SIG-M5 treated with dmso at 0.1 percent for 504 hours (cell line): ENCODE data around the gene PLCB1.

ENCODE experiments used
- DNase-seq: peaks from one replicate; lab custom pipeline; 2025; ENCODE audit not compliant: unreplicated experiment; lab: John Stamatoyannopoulos, UW

PLCB1 gene

DNA sequence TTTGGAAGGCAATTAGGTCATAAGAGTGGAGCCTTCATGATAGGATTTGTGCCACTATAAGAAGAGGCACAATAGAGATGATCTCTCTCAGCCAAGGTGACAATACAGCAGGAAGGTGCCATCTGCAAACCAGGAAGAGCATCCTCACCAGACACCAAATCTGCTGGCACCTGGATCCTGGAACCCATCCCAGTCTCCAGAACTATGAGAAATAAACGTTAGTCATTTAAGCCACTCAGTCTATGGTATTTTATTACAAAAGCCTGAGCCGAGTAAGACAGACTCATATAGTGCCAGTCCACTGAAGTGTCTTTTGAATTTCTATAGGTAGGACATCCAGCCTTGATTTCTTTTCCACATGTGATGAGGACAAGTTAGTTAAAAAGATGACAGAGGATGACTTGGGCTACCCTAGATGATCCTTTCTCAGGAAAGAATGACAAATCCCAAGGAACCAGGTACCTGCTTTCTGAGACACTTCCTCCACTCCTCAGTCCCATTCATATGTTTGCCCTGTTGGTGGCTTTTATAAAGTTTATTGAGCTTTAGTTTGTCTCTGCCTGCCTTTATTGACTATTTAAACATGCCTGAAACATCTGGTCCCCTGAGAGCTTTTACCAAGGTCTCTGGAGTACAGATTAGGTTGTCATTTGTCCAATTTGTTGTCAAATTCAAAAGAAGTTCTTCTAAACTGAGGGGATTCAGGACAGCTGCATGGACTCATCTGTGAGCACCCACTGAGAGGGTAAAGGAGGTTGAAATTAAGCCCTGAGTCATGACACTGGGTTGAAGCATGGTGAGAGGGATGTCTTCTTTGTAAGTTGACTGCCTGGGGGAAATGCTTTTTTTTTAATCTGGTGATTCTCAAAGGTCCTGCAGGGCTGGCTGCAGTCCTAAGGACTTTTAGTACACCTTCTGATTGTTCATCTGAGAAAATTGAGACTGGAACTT is 771.9 kb downstream of the PLCB1 start:
- no peak for DNase-seq

DNA sequence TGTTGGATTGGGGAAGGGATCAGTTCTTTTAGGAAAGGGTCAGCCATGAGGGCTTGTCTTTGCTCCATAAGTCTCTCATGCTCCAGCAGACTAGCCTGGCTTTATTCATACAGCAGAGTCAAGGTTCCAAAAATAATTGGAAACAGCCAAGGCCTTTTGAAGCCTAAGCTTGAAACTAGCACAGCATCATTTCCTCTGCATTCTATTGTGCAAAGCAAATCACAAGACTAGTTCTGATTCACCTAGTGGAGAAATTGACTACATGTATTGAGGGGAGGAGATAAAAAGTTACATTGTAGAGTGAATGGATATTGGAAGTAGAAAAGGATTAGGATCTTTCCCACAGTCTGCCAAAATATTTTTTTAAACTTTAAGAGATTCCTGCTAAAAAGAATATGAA is 777.5 kb downstream of the PLCB1 start:
- no peak for DNase-seq

- no peak for DNase-seq
Measured at GRCh38 chr20:8912096-8912495, 780.0 kb downstream of the PLCB1 start.

DNA sequence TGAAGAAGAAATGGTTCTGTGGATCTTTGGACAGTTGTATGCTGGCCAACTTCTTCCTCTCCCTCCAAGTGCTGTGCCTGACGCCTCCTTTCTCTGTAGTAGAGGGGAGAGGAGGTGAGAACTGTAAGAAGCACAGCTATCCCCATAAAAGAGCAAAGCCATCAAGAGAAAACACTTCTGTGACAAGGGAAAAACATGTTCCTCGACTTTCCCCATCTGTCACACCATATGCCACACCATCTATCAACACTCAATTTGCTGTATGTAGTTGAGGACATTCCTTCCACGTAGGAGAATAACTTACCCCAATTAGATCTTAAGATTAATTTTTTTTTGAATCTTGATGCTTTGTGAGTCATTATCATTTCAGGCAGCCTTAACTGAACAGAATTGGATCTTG is 780.7 kb downstream of the PLCB1 start:
- DNase-seq = no peak

DNA sequence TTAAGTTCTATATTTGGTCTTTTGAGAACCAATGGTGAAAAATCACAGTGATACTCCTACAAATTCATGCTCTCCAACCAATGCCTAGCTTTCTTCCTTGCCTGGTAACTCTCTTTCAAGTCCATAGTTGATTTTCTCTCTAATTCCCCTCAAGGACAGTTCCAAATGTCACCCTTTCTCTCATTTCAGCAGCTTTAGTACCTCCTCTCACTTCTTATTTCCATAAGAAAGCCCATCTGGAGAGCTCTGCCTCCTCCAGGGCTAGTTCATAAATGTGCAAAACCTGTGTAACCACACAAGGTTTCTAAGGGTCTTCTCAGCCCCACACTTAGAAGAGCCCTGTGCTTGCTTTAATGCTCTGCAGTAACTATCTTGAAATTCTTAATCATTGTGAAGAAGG is 781.4 kb downstream of the PLCB1 start:
- no peak for DNase-seq

DNA sequence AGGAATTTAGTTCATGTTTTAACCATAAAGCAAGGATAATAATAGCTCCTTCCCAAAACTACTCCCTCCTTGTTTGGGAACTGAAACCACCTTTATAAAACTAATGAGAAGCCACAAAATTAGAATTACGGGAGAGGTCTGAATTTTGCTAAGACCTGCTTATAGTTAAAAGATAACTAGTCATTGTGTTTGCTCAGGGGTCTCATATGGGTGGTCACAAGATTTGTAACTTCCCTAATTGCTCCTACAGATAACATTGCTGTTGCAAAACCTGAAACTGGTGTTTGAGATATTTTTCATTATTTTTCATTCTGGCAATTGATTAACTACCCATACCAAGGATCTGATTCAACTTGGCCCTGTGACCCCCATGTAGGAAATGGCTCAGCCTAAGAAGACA is 782.4 kb downstream of the PLCB1 start:
- no peak for DNase-seq

DNA sequence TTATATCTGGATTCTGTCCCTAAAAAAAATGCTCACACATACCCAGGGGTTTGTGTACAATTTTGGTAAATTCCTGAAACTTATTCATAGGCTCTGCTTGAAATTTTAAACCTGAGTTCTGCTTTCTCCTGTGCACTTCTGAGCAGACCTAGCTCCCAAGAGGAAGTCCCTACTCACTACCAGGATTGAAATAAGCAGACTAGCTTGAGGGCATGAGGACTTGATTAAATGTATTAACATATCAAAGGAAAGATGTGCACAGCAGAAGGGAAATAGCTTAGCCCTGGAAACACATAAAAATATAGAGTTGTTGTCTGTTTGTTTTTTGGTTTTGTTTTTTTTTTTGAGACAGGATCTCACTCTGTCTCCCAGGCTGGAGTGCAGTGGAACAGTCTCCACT is 785.0 kb downstream of the PLCB1 start:
- DNase-seq = no peak

- DNase-seq = no peak
Measured at GRCh38 chr20:8918145-8918544, 786.1 kb downstream of the PLCB1 start.

- DNase-seq = no peak
Measured at GRCh38 chr20:8924539-8924938, 792.5 kb downstream of the PLCB1 start.

DNA sequence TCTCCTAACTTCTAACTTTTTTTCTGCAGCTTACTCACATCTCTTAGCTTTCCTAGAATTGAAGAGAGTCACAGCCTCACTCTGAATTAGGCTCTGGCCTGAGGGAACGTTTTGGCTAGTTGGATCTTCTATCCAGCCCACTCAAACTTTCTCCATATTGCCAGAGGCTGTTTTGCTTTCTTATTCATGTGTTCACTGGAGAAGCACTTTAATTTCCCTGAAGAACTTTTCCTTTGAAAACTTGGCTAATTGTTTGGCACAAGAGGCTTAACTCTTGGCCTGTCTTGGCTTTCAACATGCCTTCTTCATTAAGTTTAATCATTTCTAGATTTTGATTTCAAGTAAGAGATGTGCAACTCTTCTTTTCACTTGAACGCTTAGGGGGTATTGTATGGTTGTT is 798.7 kb downstream of the PLCB1 start:
- DNase-seq = no peak

GRCh38 chr20:8932192-8933165 is 800.4 kb downstream of the PLCB1 start:
- no peak for DNase-seq

DNA sequence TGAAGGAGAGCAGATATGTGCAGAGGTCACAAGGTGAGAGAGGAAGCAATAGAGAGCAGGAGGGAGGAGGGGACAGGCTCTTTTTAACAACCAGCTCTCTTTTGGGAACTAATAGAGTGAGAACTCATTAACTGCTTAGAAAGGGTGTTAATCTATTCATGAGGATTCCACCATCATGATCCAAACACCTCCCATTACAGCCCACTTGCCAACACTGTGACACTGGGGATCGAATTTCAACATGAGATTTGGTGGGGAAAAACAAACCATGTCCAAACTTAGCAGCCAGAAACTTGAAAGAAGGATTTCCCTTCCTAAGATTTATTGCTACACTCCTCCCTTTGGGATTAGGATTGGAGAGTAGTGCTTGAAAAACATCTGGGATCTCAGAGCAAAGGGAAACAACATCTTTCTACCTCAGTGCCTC is 801.3 kb downstream of the PLCB1 start:
- DNase-seq = no peak

GRCh38 chr20:8934362-8934761 is 802.3 kb downstream of the PLCB1 start:
- DNase-seq = no peak
